Kidney glomerular epithelial cell (primary cell): ENCODE results near the gene CTNNA3.

Experiments
- DNase-seq: peaks from one replicate; lab custom pipeline; 2025; lab: John Stamatoyannopoulos, UW

Gene CTNNA3

GRCh38 chr10:66071907-66072306, 1624.1 kb downstream of the CTNNA3 start:
- DNase-seq = no peak

GRCh38 chr10:66058594-66058993, 1637.4 kb downstream of the CTNNA3 start:
- DNase-seq = no peak

GRCh38 chr10:66049335-66049734, 1646.7 kb downstream of the CTNNA3 start:
- DNase-seq = no peak

GRCh38 chr10:66045859-66046258, 1650.1 kb downstream of the CTNNA3 start:
- no peak for DNase-seq

- DNase-seq = no peak
These were observed 1654.2 kb downstream of the CTNNA3 start for GRCh38 chr10:66041771-66042170.

- no peak for DNase-seq
These were observed 1657.4 kb downstream of the CTNNA3 start for GRCh38 chr10:66038623-66039022.

- DNase-seq = no peak
These were observed 1669.7 kb downstream of the CTNNA3 start for GRCh38 chr10:66026321-66026720.

- DNase-seq = no peak
These were observed 1670.8 kb downstream of the CTNNA3 start for GRCh38 chr10:66025186-66025585.

GRCh38 chr10:66021423-66021822, 1674.6 kb downstream of the CTNNA3 start:
- DNase-seq = no peak

- DNase-seq = no peak
These were observed 1687.8 kb downstream of the CTNNA3 start for GRCh38 chr10:66008221-66008620.

GRCh38 chr10:66006411-66006810, 1689.6 kb downstream of the CTNNA3 start:
- DNase-seq = no peak

GRCh38 chr10:65993451-65993850, 1702.5 kb downstream of the CTNNA3 start:
- no peak for DNase-seq

GRCh38 chr10:65968871-65969270, 1727.1 kb downstream of the CTNNA3 start:
- DNase-seq = no peak

GRCh38 chr10:65968437-65968836, 1727.6 kb downstream of the CTNNA3 start:
- DNase-seq = no peak

- no peak for DNase-seq
These were observed 1731.8 kb downstream of the CTNNA3 start for GRCh38 chr10:65964205-65964604.

GRCh38 chr10:65952086-65952485, 1743.9 kb downstream of the CTNNA3 start:
- DNase-seq = no peak

GRCh38 chr10:65950075-65950474, 1745.9 kb downstream of the CTNNA3 start:
- DNase-seq = no peak

GRCh38 chr10:65949526-65949925, 1746.5 kb downstream of the CTNNA3 start:
- no peak for DNase-seq

- no peak for DNase-seq
These were observed 1750.9 kb downstream of the CTNNA3 start for GRCh38 chr10:65945061-65945460.

- DNase-seq = no peak
These were observed 1752.5 kb downstream of the CTNNA3 start for GRCh38 chr10:65943451-65943850.

GRCh38 chr10:65940816-65941662, 1755.0 kb downstream of the CTNNA3 start:
- no peak for DNase-seq

- no peak for DNase-seq
These were observed 1755.9 kb downstream of the CTNNA3 start for GRCh38 chr10:65940105-65940504.

GRCh38 chr10:65931291-65932070, 1764.5 kb downstream of the CTNNA3 start:
- DNase-seq = no peak
